Body of pancreas (tissue), 4 donors: ENCODE measurements around the gene CCR2. TPM values are rescaled to one million over a fixed set of nuclear protein-coding genes. Genes with fewer than 3 reads are reported as not detected.
A peak's percentile ranks its signal among the peaks of the same experiment; 100 is the strongest.

Experiments
- ATAC-seq: fragments of 150-250 bp; one replicate; pipeline ENCODE4 v1.9.1; 2016
- DNase-seq, 4 donors: peaks; one replicate each; pipeline ENCODE4 v3.0.0-alpha.2; 2019
- H3K27ac ChIP-seq, 4 donors: fragments of 200-600 bp; sonication (generic); 1 replicate in 3 of 4; 2 replicates in 1 of 4; pipeline versions ENCODE4 v1.5.1 to v1.6.1; 2016 to 2019; ENCODE audit warnings: mild to moderate bottlenecking in 1 of 4, mixed read lengths in 1 of 4, moderate library complexity in 1 of 4
- H3K27me3 ChIP-seq, 2 donors: fragments of 200-600 bp; sonication (generic); one replicate each; pipeline ENCODE4 v1.6.0; 2016; ENCODE audit warnings: mild to moderate bottlenecking in 1 of 2
- H3K36me3 ChIP-seq, 2 donors: fragments of 200-600 bp; sonication (generic); replicated peaks in 1 of 2; 2 replicates each; pipeline ENCODE4 v1.5.1; 2016; ENCODE audit warnings: low read depth in 2 of 2; ENCODE audit not compliant: insufficient read depth in 1 of 2
- H3K4me1 ChIP-seq: fragments of 200-600 bp; sonication (generic); one replicate; pipeline ENCODE4 v1.6.0; 2016
- H3K4me3 ChIP-seq, 2 donors: fragments of 200-600 bp; sonication (generic); 1 replicate in 1 of 2; 2 replicates in 1 of 2; pipeline ENCODE4 v1.5.1; 2016 to 2019
- H3K9me3 ChIP-seq, 3 donors: fragments of 200-600 bp; sonication (generic); 1 replicate in 2 of 3; 2 replicates in 1 of 3; pipeline ENCODE4 v1.5.1; 2016
- POLR2A ChIP-seq, 3 donors: fragments of 450-650 bp; IDR thresholded peaks; one replicate each; pipeline ENCODE4 v1.6.1; 2016; ENCODE audit warnings: antibody characterized with exemption in 3 of 3, mild to moderate bottlenecking in 2 of 3
- WGBS, 2 donors: methylation state at CpG; one replicate each; pipeline ENCODE4 v1.1.5; 2017; 5-methylcytosine and 5-hydroxymethylcytosine counted together
- intact Hi-C: fragments of 100-400 bp; cut with DNase I; formaldehyde crosslinking; loops from one replicate; pipeline ENCODE4 v1.15.1; 2023
- total RNA-seq, 2 donors: library from RNA; depleted of rRNA; stranded (reverse); fragments of >200 nt; gene quantifications; one replicate each; pipeline ENCODE4 v1.1.0, GENCODE V29; 2016
- TF ChIP-seq, protein P1 (sequence below), 7 experiments: fragments of 450-650 bp in 4 of 7; fragments of 200-600 bp in 3 of 7; sonication (generic) in 3 of 7; IDR thresholded peaks; one replicate each; pipeline ENCODE4 v1.5.1; 2016 to 2019; ENCODE audit warnings: antibody characterized with exemption in 7 of 7

Gene CCR2
- total RNA-seq, 2 donors from 2014 or later = 1.8 to 7.9 TPM

DNA sequence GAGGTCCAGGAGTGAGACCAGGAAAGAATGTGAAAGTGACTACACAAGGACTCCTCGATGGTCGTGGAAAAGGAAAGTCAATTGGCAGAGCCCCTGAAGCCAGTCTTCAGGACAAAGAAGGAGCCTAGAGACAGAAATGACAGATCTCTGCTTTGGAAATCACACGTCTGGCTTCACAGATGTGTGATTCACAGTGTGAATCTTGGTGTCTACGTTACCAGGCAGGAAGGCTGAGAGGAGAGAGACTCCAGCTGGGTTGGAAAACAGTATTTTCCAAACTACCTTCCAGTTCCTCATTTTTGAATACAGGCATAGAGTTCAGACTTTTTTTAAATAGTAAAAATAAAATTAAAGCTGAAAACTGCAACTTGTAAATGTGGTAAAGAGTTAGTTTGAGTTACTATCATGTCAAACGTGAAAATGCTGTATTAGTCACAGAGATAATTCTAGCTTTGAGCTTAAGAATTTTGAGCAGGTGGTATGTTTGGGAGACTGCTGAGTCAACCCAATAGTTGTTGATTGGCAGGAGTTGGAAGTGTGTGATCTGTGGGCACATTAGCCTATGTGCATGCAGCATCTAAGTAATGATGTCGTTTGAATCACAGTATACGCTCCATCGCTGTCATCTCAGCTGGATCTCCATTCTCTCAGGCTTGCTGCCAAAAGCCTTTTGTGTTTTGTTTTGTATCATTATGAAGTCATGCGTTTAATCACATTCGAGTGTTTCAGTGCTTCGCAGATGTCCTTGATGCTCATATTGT is 6.0 kb downstream of the CCR2 start:
- DNase-seq (no peak), ATAC-seq (no peak)
- intact Hi-C loops = no loop called here
- no peaks in the 10 kb centered on the region for H3K9me3 ChIP-seq
- no peaks in the 10 kb centered on the region for H3K27me3 ChIP-seq
- no peak overlapping the region for H3K27ac ChIP-seq
- no peak overlapping the region for H3K4me3 ChIP-seq
- no peak for TF ChIP-seq POLR2A (IDR thresholded peaks at IDR 0.05)
- TF ChIP-seq, protein P1, sequence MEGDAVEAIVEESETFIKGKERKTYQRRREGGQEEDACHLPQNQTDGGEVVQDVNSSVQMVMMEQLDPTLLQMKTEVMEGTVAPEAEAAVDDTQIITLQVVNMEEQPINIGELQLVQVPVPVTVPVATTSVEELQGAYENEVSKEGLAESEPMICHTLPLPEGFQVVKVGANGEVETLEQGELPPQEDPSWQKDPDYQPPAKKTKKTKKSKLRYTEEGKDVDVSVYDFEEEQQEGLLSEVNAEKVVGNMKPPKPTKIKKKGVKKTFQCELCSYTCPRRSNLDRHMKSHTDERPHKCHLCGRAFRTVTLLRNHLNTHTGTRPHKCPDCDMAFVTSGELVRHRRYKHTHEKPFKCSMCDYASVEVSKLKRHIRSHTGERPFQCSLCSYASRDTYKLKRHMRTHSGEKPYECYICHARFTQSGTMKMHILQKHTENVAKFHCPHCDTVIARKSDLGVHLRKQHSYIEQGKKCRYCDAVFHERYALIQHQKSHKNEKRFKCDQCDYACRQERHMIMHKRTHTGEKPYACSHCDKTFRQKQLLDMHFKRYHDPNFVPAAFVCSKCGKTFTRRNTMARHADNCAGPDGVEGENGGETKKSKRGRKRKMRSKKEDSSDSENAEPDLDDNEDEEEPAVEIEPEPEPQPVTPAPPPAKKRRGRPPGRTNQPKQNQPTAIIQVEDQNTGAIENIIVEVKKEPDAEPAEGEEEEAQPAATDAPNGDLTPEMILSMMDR (IDR thresholded peaks at IDR 0.05) = no peak
- no peaks in the 10 kb centered on the region for H3K36me3 ChIP-seq
- H3K4me1 ChIP-seq = no peaks in the 10 kb centered on the region
- WGBS, 2 donors = 56 to 58% methylated on average over 11 of the region's 11 CpGs

- no peak overlapping the region for H3K27ac ChIP-seq
- TF ChIP-seq, protein P1 (IDR thresholded peaks at IDR 0.05) = no peak
- TF ChIP-seq POLR2A (IDR thresholded peaks at IDR 0.05) = no peak
- intact Hi-C loops = no loop called here
- 56 to 78% methylated on average over 6 of the region's 6 CpGs for WGBS, 2 donors
- no peaks in the 10 kb centered on the region for H3K36me3 ChIP-seq
- no peak for DNase-seq
- no peaks in the 10 kb centered on the region for H3K4me1 ChIP-seq
- no peaks in the 10 kb centered on the region for H3K9me3 ChIP-seq
- no peak overlapping the region for H3K4me3 ChIP-seq
- no peak for ATAC-seq
- H3K27me3 ChIP-seq = no peaks in the 10 kb centered on the region
These were observed 7.0 kb downstream of the CCR2 start for GRCh38 chr3:46360907-46361306.

DNA sequence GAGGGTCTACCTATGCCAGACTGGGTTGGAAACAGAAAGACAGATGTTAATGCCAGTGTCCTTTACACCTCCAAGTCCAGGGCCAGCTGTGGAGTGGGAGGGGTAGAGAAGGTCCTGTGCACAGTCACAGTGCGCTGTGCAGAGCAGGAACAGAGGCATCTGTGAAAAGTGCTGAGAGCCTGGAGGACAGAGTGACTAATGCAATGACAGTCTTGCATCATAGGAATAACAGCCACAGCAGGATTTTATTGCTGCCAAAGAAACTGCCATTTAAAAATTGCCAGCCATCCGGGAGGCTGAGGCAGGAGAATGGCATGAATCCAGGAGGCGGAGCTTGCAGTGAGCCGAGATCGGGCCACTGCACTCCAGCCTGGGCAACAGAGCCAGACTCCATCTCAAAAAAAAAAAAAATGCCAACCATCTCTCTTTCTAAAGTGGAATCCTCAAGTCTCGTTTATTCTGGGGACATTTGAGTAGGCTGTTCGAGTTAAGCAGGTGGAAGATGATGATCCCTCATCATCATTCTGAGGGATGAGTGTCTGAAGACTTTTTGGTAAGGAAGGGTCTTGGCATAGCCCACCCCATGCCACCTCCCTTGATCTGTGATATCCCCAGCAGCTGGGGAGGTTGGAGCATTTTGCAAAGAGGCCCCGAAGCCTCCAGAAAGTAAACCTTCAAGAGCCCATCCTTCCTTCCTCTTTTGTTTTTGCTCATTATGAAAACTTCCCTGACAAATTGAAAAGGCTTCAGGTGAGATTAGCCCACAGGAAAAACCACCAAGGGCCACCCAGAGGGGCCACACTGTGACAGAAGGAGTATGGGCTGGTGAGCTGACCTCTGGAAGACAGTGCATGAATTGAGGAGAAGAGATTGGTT is 7.7 kb downstream of the CCR2 start:
- Histone ChIP-seq H3K4me1 (no peaks in the 10 kb centered on the region), H3K4me3 (no peak overlapping the region), H3K27me3 (no peaks in the 10 kb centered on the region), H3K9me3 (no peaks in the 10 kb centered on the region), H3K36me3 (no peaks in the 10 kb centered on the region), H3K27ac (no peak overlapping the region)
- TF ChIP-seq, protein P1 (IDR thresholded peaks at IDR 0.05) = no peak
- TF ChIP-seq POLR2A (IDR thresholded peaks at IDR 0.05) = no peak
- intact Hi-C loops = no loop called here
- 63% methylated on average over 8 of the region's 8 CpGs for WGBS, 2 donors
- no peak for ATAC-seq
- DNase-seq = peak in 1 of 4 donors; percentile 45

- Histone ChIP-seq H3K4me1 (no peaks in the 10 kb centered on the region), H3K27ac (no peak overlapping the region), H3K9me3 (no peaks in the 10 kb centered on the region), H3K4me3 (no peak overlapping the region), H3K27me3 (no peaks in the 10 kb centered on the region), H3K36me3 (no peaks in the 10 kb centered on the region)
- 71 to 75% methylated on average over 4 of the region's 4 CpGs for WGBS, 2 donors
- intact Hi-C loops = no loop called here
- ATAC-seq (no peak), DNase-seq (no peak)
- TF ChIP-seq, protein P1 (IDR thresholded peaks at IDR 0.05) = no peak
- TF ChIP-seq POLR2A (IDR thresholded peaks at IDR 0.05) = no peak
These were observed 11.1 kb downstream of the CCR2 start for GRCh38 chr3:46365041-46365440.
